DND-41 (cell line): ENCODE measurements around the gene ADIRF.

Source experiments
- ATAC-seq: fragments of 200-7000 bp; cut with Tn5 transposase; 3 replicates; pipeline ENCODE4 v1.9.1; 2021; ENCODE audit warnings: low read depth; ENCODE audit not compliant: insufficient read depth
- DNase-seq: peaks from one replicate; pipeline ENCODE4 v3.0.0-alpha.2; 2020
- H2AFZ ChIP-seq: 2 replicates; pipeline ENCODE4 v1.6.0; 2012; ENCODE audit warnings: low read depth, low read length
- H3K27ac ChIP-seq: 2 replicates; pipeline ENCODE4 v1.5.1; 2012; ENCODE audit warnings: low read length, inconsistent platforms
- H3K27me3 ChIP-seq: fragments of 200-600 bp; sonication (generic); 2 replicates; pipeline ENCODE4 v1.6.0; 2012; ENCODE audit warnings: low read length, mild to moderate bottlenecking, inconsistent platforms; ENCODE audit not compliant: insufficient read depth, poor library complexity
- H3K36me3 ChIP-seq: 2 replicates; pipeline ENCODE4 v1.5.1; 2012; ENCODE audit warnings: low read length, inconsistent platforms; ENCODE audit not compliant: insufficient read depth
- H3K4me1 ChIP-seq: 2 replicates; pipeline ENCODE4 v1.5.1; 2012; ENCODE audit warnings: mild to moderate bottlenecking, low read length; ENCODE audit not compliant: insufficient read depth
- H3K4me2 ChIP-seq: 2 replicates; pipeline ENCODE4 v1.6.0; 2012; ENCODE audit warnings: mild to moderate bottlenecking, moderate library complexity, low read length, inconsistent platforms; ENCODE audit not compliant: insufficient read depth
- H3K4me3 ChIP-seq, 2 experiments: fragments of 200-600 bp in 1 of 2; shearing (Covaris generic) in 1 of 2; 2 replicates each; pipeline ENCODE4 v1.5.1; 2012 to 2016; ENCODE audit warnings: inconsistent platforms in 2 of 2, low read length in 2 of 2, mild to moderate bottlenecking in 2 of 2, low read depth in 1 of 2, moderate library complexity in 1 of 2
- H3K79me2 ChIP-seq: 2 replicates; pipeline ENCODE4 v1.6.0; 2012; ENCODE audit warnings: low read length, inconsistent platforms; ENCODE audit not compliant: insufficient read depth
- H3K9ac ChIP-seq: 2 replicates; pipeline ENCODE4 v1.6.0; 2012; ENCODE audit warnings: low read depth, mild to moderate bottlenecking, inconsistent platforms, low read length, moderate library complexity
- H3K9me3 ChIP-seq: 2 replicates; pipeline ENCODE4 v1.5.1; 2012; ENCODE audit warnings: low read length, moderate library complexity, mild to moderate bottlenecking, inconsistent platforms; ENCODE audit not compliant: insufficient read depth, severe bottlenecking
- H4K20me1 ChIP-seq: 2 replicates; pipeline ENCODE4 v1.6.0; 2012; ENCODE audit warnings: low read length; ENCODE audit not compliant: insufficient read depth
- CTCF ChIP-seq: IDR thresholded peaks from 2 replicates; pipeline ENCODE4 v1.5.1; 2012; ENCODE audit warnings: borderline replicate concordance, low read length, moderate library complexity, mild to moderate bottlenecking; ENCODE audit not compliant: poor library complexity, severe bottlenecking; ENCODE audit errors: extremely low read depth
- EZH2 ChIP-seq: IDR thresholded peaks from 3 replicates; pipeline ENCODE4 v1.6.1; 2012; ENCODE audit warnings: borderline replicate concordance, low read depth, mild to moderate bottlenecking, moderate library complexity, low read length, inconsistent platforms; ENCODE audit not compliant: severe bottlenecking

Gene ADIRF

GRCh38 chr10:86943316-86944030 is 24.8 kb upstream of the ADIRF start:
- no peaks in the 10 kb centered on the region for H3K79me2 ChIP-seq
- H3K4me1 ChIP-seq = peaks cover 4% of the 10 kb centered on the region
- no peaks in the 10 kb centered on the region for H3K36me3 ChIP-seq
- no peaks in the 10 kb centered on the region for H3K27me3 ChIP-seq
- no peak overlapping the region for H3K4me3 ChIP-seq
- no peak for ATAC-seq
- no peak overlapping the region for H3K9ac ChIP-seq
- H2AFZ ChIP-seq = no peak overlapping the region
- TF ChIP-seq EZH2 (no peak), CTCF (no peak)
- no peak overlapping the region for H3K4me2 ChIP-seq
- H4K20me1 ChIP-seq = peaks cover 6% of the 10 kb centered on the region; the same call in 1 of the 2 replicates
- no peaks in the 10 kb centered on the region for H3K9me3 ChIP-seq
- no peak overlapping the region for H3K27ac ChIP-seq
- no peak for DNase-seq

GRCh38 chr10:86944031-86944419 is 24.3 kb upstream of the ADIRF start:
- Histone ChIP-seq H3K9ac (no peak overlapping the region), H3K27me3 (no peaks in the 10 kb centered on the region), H3K4me3 (no peak overlapping the region), H3K36me3 (no peaks in the 10 kb centered on the region), H4K20me1 (peaks cover 6% of the 10 kb centered on the region; the same call in 1 of the 2 replicates), H3K9me3 (no peaks in the 10 kb centered on the region), H3K27ac (no peak overlapping the region), H2AFZ (no peak overlapping the region), H3K4me1 (peaks cover 4% of the 10 kb centered on the region), H3K79me2 (no peaks in the 10 kb centered on the region), H3K4me2 (no peak overlapping the region)
- no peak for TF ChIP-seq EZH2
- no peak for TF ChIP-seq CTCF
- DNase-seq = no peak
- ATAC-seq = no peak

GRCh38 chr10:86944471-86944870 is 23.8 kb upstream of the ADIRF start:
- peaks cover 3% of the 10 kb centered on the region for H3K4me1 ChIP-seq
- H4K20me1 ChIP-seq = peaks cover 6% of the 10 kb centered on the region; the same call in 1 of the 2 replicates
- H3K79me2 ChIP-seq = no peaks in the 10 kb centered on the region
- DNase-seq = no peak
- ATAC-seq = peak; percentile 25; the same call in 1 of the 3 replicates
- H3K27ac ChIP-seq = no peak overlapping the region
- no peak overlapping the region for H3K4me2 ChIP-seq
- no peaks in the 10 kb centered on the region for H3K27me3 ChIP-seq
- no peak overlapping the region for H3K4me3 ChIP-seq
- no peak overlapping the region for H2AFZ ChIP-seq
- H3K36me3 ChIP-seq = no peaks in the 10 kb centered on the region
- no peak overlapping the region for H3K9ac ChIP-seq
- TF ChIP-seq EZH2 (no peak), CTCF (no peak)
- no peaks in the 10 kb centered on the region for H3K9me3 ChIP-seq
